Activated B cell treated with CpG ODN at 0.5 μM for 24 hours (primary cell): ENCODE results near the gene TC2N. TPM values are rescaled to one million over a fixed set of nuclear protein-coding genes. Genes with fewer than 3 reads are reported as not detected.

Experiments used
- ATAC-seq: fragments of 200-7000 bp; cut with Tn5 transposase; one replicate; pipeline ENCODE4 v1.10.0; 2021; ENCODE audit warnings: low read depth, mild to moderate bottlenecking, moderate library complexity
- CTCF ChIA-PET: fragments of 350-600 bp; sonication (Branson Sonifier 250); formaldehyde crosslinking; loops from one replicate; lab custom pipeline; 2021; ENCODE audit warnings: antibody characterized with exemption; lab: Charles Lee
- POLR2A ChIA-PET: fragments of 350-600 bp; sonication (Branson Sonifier 250); formaldehyde crosslinking; loops from one replicate; lab custom pipeline; 2021; ENCODE audit warnings: antibody characterized with exemption; lab: Charles Lee
- DNase-seq: peaks from one replicate; pipeline ENCODE4 v3.0.0; 2022
- H3K27ac Mint-ChIP-seq: one replicate; pipeline ENCODE4 v1.8.0; 2020; ENCODE audit warnings: mixed read lengths
- H3K27me3 Mint-ChIP-seq: one replicate; pipeline ENCODE4 v1.8.0; 2021; ENCODE audit warnings: mixed read lengths
- H3K36me3 Mint-ChIP-seq: one replicate; pipeline ENCODE4 v1.8.0; 2021; ENCODE audit warnings: low read depth, mixed read lengths
- H3K4me1 Mint-ChIP-seq: one replicate; pipeline ENCODE4 v1.8.0; 2021; ENCODE audit warnings: mixed read lengths
- H3K4me3 Mint-ChIP-seq: one replicate; pipeline ENCODE4 v1.8.0; 2020; ENCODE audit warnings: mild to moderate bottlenecking, mixed read lengths
- H3K9me3 Mint-ChIP-seq: one replicate; pipeline ENCODE4 v1.8.0; 2020; ENCODE audit warnings: mixed read lengths
- intact Hi-C: fragments of 100-400 bp; cut with micrococcal nuclease; formaldehyde crosslinking; loops from one replicate; pipeline ENCODE4 v1.15.1; 2024
- total RNA-seq: library from RNA; stranded (reverse); gene quantifications from 2 replicates; pipeline ENCODE4 v1.2.3, GENCODE V29; 2022
- TF ChIP-seq, protein P1 (sequence below): fragments of 200-600 bp; IDR thresholded peaks from one replicate; pipeline ENCODE4 v1.8.0; 2022; ENCODE audit warnings: antibody characterized with exemption, mild to moderate bottlenecking

TC2N gene
- total RNA-seq, 1 donor from 2014 or later: 12.1 TPM

DNA sequence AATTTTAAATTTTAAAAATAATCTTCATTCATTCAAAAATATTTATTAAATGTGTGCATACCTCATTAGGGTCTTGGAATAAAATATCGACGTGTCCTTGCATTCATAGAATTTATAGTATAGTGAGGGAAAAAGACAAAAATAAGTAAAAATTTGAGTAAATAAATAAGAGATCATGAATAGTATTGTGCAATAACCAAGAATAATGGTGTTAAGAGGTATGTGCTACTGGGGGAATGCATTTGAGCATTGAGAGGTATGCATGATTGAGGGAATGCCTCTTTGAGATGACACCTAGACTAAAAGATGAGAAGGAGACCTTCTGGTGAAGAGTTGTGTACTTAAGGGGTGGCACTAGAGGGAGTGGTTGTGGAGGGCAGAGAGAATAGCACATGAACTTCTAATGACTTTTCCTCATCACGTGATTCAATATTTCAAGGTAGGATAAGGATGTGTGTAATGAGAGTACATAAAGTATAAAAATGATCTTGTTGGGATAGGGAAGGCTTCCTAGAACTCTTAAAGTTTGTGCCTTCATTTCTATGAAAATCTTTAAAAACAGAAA is 116.6 kb downstream of the TC2N start:
- Mint-ChIP-seq H3K27ac (no peak overlapping the region), H3K9me3 (no peaks in the 10 kb centered on the region), H3K27me3 (peaks cover 43% of the 10 kb centered on the region), H3K4me3 (no peak overlapping the region), H3K36me3 (no peaks in the 10 kb centered on the region), H3K4me1 (no peaks in the 10 kb centered on the region)
- TF ChIP-seq, protein P1, sequence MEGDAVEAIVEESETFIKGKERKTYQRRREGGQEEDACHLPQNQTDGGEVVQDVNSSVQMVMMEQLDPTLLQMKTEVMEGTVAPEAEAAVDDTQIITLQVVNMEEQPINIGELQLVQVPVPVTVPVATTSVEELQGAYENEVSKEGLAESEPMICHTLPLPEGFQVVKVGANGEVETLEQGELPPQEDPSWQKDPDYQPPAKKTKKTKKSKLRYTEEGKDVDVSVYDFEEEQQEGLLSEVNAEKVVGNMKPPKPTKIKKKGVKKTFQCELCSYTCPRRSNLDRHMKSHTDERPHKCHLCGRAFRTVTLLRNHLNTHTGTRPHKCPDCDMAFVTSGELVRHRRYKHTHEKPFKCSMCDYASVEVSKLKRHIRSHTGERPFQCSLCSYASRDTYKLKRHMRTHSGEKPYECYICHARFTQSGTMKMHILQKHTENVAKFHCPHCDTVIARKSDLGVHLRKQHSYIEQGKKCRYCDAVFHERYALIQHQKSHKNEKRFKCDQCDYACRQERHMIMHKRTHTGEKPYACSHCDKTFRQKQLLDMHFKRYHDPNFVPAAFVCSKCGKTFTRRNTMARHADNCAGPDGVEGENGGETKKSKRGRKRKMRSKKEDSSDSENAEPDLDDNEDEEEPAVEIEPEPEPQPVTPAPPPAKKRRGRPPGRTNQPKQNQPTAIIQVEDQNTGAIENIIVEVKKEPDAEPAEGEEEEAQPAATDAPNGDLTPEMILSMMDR: no peak
- POLR2A ChIA-PET: no interaction called here
- CTCF ChIA-PET: no interaction called here
- no peak for DNase-seq
- intact Hi-C loops: no loop called here
- no peak for ATAC-seq

DNA sequence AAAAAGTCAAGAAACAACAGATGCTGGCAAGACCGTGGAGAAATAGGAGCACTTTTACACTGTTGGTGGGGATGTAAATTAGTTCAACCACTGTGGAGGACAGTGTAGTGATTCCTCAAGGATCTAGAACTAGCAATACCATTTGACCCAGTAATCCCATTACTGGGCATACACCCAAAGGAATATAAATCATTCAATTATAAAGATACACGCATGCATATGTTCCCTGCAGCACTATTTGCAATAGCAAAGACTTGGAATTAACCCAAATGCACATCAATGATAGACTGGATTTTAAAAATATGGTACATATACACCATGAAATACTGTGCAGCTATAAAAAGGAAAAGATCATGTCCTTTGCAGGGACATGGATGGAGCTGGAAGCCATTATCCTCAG is 117.5 kb downstream of the TC2N start:
- H3K27ac Mint-ChIP-seq: no peak overlapping the region
- H3K4me1 Mint-ChIP-seq: no peaks in the 10 kb centered on the region
- no peaks in the 10 kb centered on the region for H3K36me3 Mint-ChIP-seq
- no peak for ATAC-seq
- ChIA-PET POLR2A (no interaction called here), CTCF (no interaction called here)
- H3K27me3 Mint-ChIP-seq: peaks cover 43% of the 10 kb centered on the region
- DNase-seq: no peak
- no peaks in the 10 kb centered on the region for H3K9me3 Mint-ChIP-seq
- no peak overlapping the region for H3K4me3 Mint-ChIP-seq
- intact Hi-C loops: no loop called here
- TF ChIP-seq, protein P1: no peak

DNA sequence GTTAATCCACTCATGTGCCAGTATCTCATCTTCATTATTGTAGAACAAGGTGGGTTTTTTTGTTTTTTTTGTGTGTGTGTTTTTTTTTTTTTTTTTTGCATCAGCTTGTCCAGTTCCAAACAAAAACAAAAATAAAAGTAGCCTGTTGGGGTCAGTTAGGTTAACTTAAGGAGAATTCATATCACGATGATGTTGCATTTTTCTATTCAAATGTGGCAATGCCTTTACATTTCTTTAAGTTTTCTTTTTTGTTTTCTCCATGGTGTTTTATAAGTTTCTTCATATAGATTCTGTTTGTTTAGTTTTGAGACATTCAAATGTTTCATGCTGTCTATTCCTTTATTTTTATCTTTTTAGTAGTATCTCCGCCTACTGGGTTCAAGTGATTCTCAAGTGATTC is 119.3 kb downstream of the TC2N start:
- ATAC-seq (no peak), DNase-seq (no peak)
- Mint-ChIP-seq H3K36me3 (no peaks in the 10 kb centered on the region), H3K27me3 (peaks cover 34% of the 10 kb centered on the region), H3K4me1 (no peaks in the 10 kb centered on the region), H3K9me3 (no peaks in the 10 kb centered on the region), H3K4me3 (no peak overlapping the region), H3K27ac (no peak overlapping the region)
- intact Hi-C loops: no loop called here
- CTCF ChIA-PET: no interaction called here
- TF ChIP-seq, protein P1: no peak
- POLR2A ChIA-PET: no interaction called here

DNA sequence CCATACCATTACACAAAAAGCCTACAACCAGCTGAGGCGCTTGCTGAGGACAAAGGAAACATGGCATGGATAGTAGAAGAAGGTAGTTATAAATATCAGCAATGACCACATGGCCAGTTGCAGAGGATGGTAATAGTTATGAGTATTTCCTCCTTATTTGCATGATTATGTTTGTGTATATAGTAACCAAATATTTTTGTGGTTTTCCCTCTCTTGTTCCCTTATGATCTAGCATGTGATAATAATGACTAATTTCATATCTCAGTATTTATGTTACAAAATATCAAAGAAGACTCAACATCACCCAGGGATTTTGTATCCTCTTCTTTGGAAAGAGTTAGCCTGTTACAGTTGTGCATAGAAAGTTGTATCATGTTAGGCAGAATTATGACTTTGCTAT is 122.0 kb downstream of the TC2N start:
- ChIA-PET POLR2A (no interaction called here), CTCF (no interaction called here)
- intact Hi-C loops: no loop called here
- TF ChIP-seq, protein P1: no peak
- Mint-ChIP-seq H3K27me3 (peaks cover 17% of the 10 kb centered on the region), H3K9me3 (no peaks in the 10 kb centered on the region), H3K27ac (no peak overlapping the region), H3K4me3 (no peak overlapping the region), H3K4me1 (no peaks in the 10 kb centered on the region), H3K36me3 (no peaks in the 10 kb centered on the region)
- no peak for ATAC-seq
- DNase-seq: no peak

DNA sequence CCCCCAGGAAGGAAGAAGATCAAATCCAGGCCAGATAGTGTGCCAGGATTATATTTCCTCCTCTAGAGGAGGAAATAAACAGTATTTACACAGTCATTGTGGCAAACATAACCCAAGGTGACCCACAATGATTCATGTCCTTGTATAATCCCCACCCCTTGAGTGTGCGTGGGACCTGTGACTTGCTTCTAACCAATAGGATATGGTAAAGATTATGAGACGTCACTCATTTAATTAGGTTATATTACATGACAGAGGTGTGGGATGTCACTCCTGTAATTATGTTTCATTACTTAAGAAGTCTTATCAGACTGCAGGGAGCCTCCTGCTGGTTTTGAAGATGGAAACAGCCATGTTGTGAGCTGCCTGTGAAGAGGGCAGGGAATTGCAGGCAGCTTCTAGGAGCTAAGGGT is 123.3 kb downstream of the TC2N start:
- ChIA-PET POLR2A (no interaction called here), CTCF (no interaction called here)
- no peak for ATAC-seq

More for the DNA sequence above, 123.3 kb downstream of the TC2N start:
- Mint-ChIP-seq H3K4me1 (no peaks in the 10 kb centered on the region), H3K9me3 (no peaks in the 10 kb centered on the region), H3K36me3 (no peaks in the 10 kb centered on the region), H3K27ac (no peak overlapping the region), H3K4me3 (no peak overlapping the region), H3K27me3 (peaks cover 7% of the 10 kb centered on the region)
- TF ChIP-seq, protein P1: no peak
- intact Hi-C loops: no loop called here
- DNase-seq: no peak
